ENCODE data around the gene MAP2K5.

MAP2K5 gene

GRCh38 chr15:67731112-67731721 is 188.7 kb downstream of the MAP2K5 start:
- no peak for DNase-seq

GRCh38 chr15:67732164-67732563 is 189.7 kb downstream of the MAP2K5 start:
- DNase-seq = no peak

GRCh38 chr15:67732671-67733374 is 190.3 kb downstream of the MAP2K5 start:
- DNase-seq = no peak

- DNase-seq = no peak
These were observed 193.4 kb downstream of the MAP2K5 start for GRCh38 chr15:67735896-67736295.

GRCh38 chr15:67736810-67737209 is 194.3 kb downstream of the MAP2K5 start:
- no peak for DNase-seq

GRCh38 chr15:67738056-67738455 is 195.6 kb downstream of the MAP2K5 start:
- no peak for DNase-seq

GRCh38 chr15:67740405-67740804 is 197.9 kb downstream of the MAP2K5 start:
- no peak for DNase-seq

- DNase-seq = no peak
These were observed 198.8 kb downstream of the MAP2K5 start for GRCh38 chr15:67741308-67741707.

- no peak for DNase-seq
These were observed 201.1 kb downstream of the MAP2K5 start for GRCh38 chr15:67743558-67743957.

GRCh38 chr15:67744331-67745072 is 202.0 kb downstream of the MAP2K5 start:
- DNase-seq = no peak

GRCh38 chr15:67745073-67746006 is 202.8 kb downstream of the MAP2K5 start:
- DNase-seq = no peak

- no peak for DNase-seq
These were observed 203.5 kb downstream of the MAP2K5 start for GRCh38 chr15:67746022-67746421.

- no peak for DNase-seq
These were observed 203.9 kb downstream of the MAP2K5 start for GRCh38 chr15:67746450-67746849.

GRCh38 chr15:67747921-67748320 is 205.4 kb downstream of the MAP2K5 start:
- DNase-seq = no peak

- DNase-seq = no peak
These were observed 207.9 kb downstream of the MAP2K5 start for GRCh38 chr15:67750371-67750770.

- DNase-seq = no peak
These were observed 211.4 kb downstream of the MAP2K5 start for GRCh38 chr15:67753891-67754290.

- no peak for DNase-seq
These were observed 212.8 kb downstream of the MAP2K5 start for GRCh38 chr15:67755264-67755663.

GRCh38 chr15:67755936-67756335 is 213.4 kb downstream of the MAP2K5 start:
- no peak for DNase-seq

- no peak for DNase-seq
These were observed 216.3 kb downstream of the MAP2K5 start for GRCh38 chr15:67758619-67759300.

GRCh38 chr15:67760901-67761300 is 218.4 kb downstream of the MAP2K5 start:
- DNase-seq = no peak

GRCh38 chr15:67761343-67761742 is 218.8 kb downstream of the MAP2K5 start:
- no peak for DNase-seq

All from activated CD4-positive, CD25-positive, alpha-beta regulatory T cell treated with anti-CD3 and anti-CD28 coated beads, Interleukin-2, amount 50 U/mL, for 72 hours (primary cell).